Amniotic stem cell (primary cell): ENCODE measurements around the gene ITPA.
"Not testable (repeated sequence)": the region's sequence is repeated elsewhere in the genome, so short reads cannot be mapped to it uniquely, and the experiment has no call there.

ENCODE experiments used
- DNase-seq: peaks from one replicate; lab custom pipeline; 2025; lab: John Stamatoyannopoulos, UW

The ITPA gene

DNA sequence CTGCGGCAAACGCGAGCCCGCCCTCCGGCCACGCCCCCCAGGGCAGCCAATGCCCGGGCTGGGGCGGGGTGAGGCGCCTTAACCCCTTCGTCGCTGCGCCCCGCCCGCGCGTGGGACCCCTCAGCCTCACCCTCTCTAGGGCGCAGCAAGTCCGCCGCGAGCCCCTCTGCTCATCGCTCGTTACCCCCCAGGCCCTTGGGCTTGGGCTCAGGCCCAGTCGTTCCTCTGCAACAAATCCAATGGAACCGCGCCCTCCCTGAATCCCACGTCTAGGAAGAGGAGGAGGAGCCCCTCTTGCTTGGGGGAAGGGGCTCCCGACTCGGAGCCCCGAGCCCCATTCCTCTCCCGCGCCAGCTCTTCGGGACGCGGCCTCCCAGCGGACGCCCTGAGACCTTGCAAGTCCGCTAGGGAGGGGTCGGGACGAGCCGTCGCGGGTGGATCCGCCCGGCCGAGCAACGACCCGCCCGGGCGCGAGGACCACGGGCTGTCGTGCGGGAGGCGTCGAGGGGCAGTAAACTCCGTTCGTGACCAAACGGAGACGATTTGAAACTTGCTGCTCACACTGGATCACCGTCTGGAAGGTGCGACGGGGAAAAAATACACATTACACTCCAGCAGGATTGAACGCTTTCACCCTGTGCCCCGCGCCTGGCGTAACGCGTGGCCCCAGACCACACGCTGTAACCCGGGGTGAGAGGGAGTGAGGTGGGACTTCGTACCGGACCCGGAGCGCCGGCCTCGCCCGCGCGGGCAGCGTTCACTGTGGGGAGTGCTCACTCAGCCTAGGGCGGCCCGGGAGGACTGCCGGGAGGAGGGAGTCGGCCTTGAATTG, 35.5 kb upstream of the ITPA start:
- peak; percentile 58 for DNase-seq

DNA sequence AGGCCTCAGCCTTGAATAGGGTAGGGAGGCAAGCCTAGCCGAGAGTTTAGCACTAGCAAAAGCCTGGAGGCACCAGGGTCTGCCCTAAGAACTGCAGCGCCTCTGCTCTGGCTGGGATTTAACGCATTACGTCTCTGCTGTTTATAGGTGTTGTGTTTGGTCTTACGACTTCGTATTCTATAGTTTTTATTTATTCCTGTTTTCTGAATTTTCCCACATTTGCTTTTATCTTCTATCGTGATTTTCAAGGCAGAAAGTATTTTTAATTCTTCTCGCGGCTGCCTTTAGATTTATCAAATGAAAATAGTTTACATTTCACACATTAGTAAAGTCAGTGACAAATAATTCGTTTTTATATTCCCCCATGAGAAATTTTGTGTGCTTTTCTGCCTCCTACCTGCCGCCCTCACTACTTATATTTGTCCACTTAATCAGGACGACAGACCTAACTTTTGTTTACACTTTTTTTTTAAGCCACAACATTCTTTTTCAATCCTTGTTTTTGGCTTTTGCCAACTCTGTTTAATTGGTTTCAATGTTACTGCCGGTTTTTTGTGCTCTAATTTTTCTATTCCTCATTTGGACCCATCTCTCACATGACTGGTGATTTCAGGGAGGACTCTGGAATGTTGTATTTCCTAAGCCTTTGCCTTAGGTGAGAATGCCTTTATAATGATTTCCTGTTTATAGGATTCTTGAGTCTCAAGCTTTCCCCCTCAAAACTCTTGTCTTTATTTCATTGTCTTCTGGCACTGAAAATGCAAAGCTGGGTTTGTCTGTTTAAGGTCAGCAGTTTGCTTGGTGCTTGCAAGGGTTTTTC, 34.6 kb upstream of the ITPA start:
- no peak for DNase-seq

DNA sequence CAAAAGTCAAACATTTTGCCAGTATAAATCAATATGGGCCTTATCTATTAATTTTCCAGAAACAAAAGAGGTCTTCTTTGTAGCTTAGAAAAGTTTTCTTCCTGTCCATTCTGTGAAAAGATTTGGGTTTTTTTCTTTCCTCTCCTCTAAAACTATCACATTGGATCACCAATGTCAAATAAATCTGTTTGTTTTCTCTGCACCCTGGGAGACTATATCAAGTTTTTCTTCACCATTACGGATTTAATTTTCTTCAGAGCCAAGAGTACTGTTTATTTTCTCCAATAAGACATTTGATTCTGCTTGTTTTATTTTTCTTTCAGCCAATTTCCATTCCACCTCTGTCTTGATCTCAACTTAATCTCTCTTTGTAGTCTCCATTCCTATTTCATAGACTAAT, 34.0 kb upstream of the ITPA start:
- DNase-seq, result no peak

DNA sequence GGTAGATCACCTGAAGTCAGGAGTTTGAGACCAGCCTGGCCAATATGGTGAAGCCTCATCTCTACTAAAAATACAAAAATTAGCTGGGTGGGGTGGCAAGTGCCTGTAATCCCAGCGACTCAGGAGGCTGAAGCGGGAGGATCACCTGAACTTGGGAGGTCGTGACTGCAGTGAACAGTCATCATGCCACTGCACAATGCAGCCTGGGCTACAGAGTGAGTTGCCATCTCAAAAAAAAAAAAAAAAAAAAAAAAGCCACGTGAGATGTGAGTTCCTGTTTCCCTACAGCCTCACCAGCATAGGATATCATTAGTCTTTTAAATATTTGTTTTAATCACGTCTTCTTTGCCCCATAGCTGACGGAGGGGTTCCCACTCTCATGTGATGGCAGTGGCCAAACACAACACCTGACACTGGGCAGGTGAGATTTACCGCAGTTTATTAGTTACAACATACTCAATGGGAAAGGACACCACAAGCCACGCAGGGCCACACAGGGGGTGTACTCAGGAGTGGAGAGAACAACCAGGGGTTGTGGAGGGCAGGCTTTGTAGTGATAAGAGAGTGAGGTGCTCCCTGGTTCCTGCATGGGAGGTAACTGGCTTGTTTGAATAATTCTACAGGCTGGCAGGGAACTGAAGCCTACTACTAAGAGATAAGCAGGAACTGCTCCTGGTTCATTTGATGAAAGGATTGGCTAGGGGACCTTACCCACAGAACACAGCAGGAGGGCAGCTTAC, 31.4 kb upstream of the ITPA start:
- no peak for DNase-seq

DNA sequence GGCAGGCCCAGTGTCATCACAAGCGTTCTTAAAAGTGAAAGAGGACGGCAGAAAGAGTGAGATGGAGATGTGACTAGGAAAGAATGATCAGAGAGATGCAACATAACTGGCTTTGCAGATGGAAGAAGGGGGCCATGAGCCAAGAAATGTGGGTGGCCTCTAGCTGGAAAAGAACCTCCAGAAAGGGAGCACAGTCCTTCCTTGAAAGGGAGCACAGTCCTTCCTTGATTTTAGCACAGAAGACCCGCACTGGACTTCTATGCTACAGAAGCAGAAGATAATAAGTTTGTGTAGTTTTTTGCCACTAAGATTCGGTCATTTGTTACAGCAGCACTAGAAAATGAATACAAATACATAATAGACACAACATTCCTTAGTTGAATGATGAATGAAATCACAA, 29.0 kb upstream of the ITPA start:
- DNase-seq, result no peak

DNA sequence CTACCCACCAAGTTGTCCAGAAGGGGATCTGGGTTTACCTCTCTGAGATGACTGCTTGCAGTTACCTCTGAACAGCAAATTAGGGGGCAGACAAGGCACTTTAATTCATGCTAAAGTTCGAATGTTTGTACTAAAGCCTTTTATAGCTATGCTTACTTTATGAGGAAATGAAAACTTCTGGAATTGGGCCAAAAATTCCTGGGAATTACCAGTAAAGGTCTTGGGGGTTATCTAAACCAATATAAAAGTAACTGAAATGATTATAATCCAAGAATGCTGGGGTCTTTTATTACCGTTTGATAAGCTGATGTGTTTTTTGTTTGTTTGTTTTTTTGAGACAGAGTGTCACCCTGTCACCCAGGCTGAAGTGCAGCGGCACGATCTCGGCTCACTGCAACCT, 28.0 kb upstream of the ITPA start:
- DNase-seq, result no peak

DNA sequence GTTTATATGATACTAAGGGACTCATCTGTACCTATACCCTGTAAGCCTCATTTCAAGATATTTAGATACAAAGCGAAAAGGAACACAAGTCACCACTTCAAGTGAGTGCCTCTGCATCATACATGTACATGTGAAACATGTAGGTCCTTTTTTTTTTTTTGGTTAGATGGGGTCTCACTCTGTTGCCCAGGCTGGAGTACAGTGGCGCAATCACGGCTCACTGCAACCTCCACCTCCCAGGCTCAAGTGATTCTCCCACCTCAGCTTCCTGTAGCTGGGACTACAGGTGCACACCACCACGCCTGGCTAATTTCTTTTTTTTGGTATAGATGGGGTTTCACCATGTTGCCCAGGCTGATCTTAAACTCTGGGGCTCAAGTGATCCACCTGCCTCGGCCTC, 26.9 kb upstream of the ITPA start:
- DNase-seq, result not testable (repeated sequence)

DNA sequence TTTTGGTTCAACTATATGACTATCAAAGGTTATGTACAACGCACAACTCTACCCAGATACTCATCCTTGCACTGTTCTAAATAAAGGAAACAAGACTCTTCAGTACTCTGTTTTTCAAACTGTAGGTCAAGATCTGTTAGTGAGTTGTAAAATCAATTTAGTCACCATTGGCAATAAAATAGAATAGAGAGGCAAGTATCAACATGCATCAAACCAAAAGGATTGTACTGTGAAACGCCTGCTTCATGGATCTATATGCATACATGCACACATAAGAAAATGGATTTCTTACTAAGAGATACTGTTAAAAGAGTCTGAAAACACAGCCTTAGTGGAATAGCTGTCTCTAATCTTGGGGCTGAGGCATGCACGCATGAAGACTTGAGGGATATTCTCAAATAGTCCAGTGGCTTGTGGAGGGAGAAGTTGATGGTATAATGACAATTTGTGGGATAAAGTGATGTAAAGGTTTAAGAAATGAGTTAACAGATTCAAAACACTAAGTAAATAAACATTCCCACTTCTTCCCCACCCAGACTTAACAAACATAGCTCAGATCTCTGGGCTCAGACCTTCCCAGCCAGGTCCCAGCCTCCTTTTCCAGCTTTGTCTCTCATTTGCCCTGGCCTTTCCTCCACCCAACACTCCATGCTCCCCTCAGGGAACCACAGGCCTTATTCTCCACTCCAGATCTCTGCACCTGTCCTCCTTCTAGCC, 25.2 kb upstream of the ITPA start:
- DNase-seq, result no peak

DNA sequence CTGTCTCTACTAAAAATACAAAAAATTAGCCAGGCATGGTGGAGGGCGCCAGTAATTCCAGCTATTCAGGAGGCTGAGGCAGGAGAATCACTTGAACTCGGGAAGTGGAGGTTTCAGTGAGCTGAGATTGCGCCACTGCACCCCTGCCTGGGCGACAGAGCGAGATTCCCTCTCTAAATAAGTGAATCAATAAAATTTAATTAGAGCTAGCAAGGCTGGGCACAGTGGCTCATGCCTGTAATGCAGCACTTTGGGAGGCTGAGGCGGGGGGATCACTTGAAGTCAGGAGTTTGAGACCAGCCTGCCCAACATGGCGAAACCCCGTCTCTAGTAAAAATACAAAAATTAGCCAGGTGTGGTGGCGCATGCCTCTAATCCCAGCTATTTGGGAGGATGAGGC, 21.4 kb upstream of the ITPA start:
- DNase-seq, result not testable (repeated sequence)

DNA sequence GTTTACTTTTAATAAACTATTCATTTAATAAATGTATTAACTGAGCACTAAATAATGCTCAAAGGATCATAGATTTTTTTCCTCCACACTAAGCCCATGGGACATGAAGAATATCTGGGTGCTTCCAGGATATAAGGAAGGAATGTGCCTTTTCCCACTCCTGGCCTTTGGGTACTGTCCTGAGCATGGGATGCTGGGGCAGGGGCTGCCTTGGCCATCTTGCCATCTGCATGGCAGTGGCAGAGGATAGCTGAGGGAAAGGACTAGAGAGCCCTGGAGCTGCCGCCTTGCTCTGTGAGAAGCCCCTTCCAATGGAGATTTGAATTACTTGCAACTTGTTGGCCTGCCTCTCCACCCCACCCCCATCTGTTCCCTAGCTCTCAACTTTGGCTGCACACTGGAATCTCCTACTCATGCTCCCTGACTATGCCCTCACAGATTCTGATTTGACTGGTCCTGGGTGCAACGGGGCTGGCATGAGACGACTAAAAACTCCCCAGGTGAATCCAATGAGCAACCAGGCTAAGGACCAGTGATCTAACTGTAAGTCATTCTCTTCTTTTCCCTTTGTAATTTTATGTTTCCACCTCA, 20.4 kb upstream of the ITPA start:
- no peak for DNase-seq

DNA sequence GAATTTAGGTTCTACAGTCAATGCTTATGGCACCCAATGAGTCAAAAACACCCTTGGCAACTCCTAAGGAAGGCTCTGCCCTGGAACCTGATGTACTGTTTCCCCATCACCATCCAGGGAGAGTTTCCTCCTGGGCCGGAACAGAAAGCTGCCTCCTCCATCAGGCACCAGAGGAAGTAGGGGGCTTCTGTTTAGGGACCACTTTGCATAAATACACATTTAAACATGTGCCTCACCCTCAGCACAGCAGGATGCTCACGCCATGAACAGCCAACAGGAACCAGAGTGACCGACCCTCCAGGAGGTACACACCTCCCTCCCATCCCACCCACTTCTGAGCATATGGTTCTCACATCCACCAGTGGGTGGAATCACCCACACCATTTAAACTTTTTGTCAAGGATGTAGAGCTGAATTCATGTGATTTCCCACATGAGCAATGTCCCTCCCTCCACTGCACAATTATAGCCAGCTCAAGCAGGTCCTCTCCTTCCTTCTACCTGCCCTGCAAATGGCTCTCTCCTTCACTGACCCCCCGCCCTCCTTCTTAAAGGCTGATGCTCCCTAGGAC, 19.7 kb upstream of the ITPA start:
- no peak for DNase-seq

DNA sequence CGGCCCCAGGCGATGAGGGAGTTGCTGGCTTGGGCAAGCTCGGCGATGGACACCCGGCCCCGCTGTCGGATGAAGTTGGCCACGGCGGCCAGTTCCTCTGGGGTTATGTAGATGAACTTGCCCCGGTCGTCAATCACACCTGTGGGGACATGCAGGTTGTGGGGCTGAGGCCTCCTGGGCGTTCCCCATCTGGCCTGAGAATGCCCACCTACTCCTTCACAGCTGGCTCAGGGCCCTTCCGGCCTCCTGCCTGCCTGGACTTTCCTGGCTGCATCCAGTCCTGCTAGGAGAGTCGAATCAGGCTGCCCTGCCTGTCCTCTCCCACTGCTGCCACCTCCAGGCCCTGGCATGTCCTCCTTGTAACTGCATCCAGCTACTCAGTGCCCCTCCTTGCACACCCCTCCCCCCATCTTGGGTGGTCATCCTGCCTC, 18.6 kb upstream of the ITPA start:
- DNase-seq, result no peak

DNA sequence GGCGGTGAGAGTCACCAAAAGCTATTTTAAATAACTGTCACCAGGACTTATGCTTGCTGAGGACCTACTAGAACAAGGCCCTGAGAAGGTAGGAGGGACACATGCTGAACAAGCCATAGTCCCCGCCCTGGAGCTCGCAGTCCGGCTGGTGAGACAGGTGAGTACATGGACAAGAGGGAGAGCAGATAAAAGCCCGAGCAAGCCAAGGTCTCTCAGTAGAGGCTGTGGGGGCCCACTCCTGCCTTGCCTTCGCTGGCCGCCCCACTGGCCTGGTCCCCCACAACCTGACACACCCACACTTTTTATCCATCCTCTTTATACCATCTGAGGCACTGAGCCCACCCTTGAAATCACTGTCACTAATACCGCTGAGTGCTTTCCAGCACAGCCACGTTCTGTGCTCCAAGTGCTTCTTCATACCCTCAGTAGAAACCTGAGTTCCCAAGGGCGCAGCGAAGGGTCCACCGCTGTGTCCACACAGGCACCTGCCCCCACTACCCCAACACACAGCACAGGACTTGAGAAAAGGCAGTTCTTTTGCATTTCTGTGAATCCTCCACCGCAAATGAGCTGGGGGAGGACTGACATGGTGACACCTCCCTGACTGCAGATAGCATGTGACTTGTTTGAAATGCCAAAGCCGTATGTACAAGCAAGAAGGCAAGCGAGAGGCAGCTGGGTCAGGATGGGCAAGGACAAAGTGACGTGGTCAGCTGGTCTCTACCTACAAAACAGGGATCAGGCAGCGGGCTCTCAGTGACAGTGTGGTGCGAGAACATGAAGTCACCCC, 16.9 kb upstream of the ITPA start:
- no peak for DNase-seq

DNA sequence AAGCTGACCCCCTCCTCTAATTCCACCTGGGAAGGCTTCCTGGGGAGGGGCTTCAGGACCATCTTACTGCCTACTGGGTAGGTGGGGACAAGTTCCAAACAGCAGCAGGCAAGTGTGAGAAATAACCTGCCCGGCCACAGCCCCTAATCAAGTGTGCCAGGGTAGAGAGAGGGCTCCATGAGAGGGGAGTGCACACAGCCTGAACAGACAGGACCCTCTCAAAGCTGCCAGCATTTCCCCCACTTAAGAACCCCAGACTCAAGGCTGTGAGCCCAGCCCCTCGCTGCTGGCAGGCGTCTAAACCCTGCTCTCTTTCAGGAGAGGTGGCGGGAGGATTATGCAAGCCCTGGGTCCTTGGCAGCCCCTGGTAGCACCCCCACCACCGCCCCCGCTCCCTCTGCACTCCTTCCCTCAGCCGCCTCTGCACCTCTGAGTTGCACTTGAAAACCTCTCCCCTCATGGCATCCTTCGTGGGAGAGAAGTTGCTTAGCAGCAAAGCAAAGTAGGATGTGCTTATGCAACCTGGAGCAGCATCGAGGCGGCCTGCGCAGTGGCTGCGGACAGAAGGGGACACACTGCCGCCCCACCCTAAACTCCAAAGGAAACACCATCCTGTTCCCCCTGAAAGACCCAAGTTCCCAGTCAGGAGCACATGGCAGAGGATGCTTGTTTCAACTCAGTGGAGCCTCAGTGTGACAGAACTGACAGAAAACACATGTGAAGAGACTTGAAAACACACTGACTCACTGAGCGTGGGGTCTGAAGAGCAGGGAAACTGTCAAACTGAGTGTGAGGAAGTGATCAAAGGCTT, 15.3 kb upstream of the ITPA start:
- no peak for DNase-seq

DNA sequence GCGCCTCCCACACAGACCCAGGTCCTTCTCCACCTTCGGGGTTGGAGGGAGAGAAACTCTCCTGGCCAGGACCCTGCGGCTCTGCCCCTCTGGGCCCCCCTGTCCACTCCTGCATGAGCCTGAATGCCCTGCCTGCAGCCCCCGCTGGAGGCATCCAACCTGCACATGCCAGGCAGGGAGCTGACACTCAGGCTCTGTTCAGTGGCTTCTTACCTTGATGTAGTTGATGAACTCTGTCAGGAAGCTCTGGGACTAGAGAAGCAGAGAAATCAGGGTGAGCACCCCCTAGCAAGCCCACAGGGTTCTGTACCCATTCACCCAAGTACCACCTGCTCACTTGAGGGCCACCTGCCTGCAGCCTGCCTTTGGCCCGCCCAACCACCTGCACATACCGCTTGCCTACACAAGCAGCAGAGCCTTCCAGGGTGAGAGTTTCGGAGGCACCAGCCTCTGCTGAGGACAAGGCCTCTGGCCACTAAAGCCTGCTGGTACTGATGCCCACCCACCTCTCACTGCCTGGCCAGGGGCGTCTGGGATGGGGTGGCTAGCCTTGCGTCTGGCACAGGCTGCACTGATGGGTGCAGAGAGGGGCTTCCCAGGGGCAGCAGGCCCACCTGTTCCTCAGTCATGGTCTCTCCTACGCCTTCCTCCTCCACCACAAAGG, 14.5 kb upstream of the ITPA start:
- no peak for DNase-seq

DNA sequence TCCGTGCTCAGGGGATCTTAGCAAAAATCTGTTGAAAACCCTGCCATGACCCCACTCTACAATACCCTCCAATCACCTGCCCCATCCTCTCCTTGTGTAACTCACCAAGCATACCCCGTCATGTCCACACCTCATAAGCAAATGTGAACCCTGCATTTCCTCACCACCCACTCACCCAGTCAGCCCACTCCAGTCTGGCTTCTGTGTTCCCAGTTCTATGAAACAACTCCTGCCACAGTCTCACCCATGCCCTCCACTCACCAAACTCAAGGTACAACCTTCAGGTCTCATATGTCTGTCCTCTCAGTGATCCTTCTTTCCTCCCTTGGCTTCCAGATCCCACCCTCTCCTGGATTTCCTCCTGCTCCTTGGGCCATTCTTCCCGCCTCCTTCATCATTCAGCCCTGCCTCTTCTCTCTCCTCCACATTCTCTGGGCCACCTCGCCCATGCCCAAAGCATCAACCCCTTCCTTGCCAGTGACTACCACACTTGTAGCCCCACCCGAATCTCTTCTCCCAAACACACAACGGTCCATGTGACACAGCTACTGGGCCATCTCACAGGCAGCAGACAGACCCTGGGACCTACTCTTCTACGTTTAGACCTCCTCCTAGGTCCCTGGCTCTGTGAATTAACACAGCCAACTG, 13.6 kb upstream of the ITPA start:
- DNase-seq, result no peak

DNA sequence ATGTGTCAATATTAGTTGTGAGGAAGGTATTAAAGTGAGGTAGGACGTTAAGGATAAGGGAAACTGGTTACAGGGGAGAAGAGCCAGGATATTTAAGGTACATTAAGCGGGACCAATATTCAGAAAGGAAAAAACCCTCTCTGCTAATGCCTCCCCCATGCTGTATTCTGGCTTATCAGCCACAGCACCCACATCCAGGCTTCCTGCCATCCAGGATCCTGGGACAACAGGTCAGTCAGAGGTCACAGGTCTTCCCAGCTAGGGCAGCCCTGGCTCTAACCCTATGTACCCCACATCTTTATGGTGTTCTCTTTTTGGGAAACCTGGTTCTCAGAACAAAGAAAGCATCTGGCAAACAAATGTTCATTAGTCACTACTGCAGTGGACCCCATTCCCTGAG, 10.1 kb upstream of the ITPA start:
- no peak for DNase-seq

DNA sequence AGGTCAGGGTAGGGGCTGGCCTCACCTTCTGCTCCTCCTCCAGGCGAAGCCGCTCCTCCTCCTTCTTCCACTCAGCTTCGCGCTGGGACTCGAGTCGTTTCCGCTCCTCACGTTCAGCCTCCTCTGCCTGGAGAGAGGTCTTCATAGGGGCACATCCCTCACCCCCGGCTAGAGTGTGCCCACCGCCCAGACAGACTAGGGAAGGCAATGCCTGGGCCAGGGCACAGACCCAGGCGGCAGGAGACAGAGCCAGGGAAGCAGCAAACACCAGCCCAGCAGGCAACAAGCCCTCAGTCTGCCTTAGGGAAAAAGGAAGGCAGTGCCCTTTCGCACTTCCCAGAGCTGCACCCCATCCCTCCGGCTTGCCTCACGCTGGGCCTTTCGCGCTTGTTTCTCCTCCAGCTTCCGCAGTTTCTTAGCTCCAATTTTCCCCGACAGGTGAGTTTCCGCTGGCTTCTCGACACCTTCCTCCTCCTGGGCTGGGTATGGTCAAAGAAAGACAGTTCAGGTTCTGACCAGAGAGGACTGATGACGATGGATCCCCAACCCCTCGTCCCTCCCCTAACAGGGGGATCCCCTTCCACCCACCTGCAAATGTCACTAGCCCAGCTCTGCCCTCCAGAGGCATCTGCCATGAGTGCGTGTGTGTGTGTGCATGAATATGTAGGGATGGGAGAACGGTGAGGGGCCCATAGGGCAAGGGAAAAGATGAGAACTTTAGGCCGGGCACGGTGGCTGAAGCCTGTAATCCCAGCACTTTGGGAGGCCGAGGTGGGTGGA, 9.1 kb upstream of the ITPA start:
- DNase-seq, result no peak
